Uterus (tissue), 4 donors: ENCODE data around the gene POC1B. TPM values are rescaled to one million over a fixed set of nuclear protein-coding genes. Genes with fewer than 3 reads are reported as not detected.

ENCODE experiments used
- DNase-seq, 2 donors: peaks; one replicate each; pipeline ENCODE4 v3.0.0-alpha.2; 2019 to 2020
- H3K27ac ChIP-seq, 2 donors: fragments of 200-600 bp; sonication (generic); 1 replicate in 1 of 2; 2 replicates in 1 of 2; pipeline ENCODE4 v1.5.1; 2016 to 2018
- H3K27me3 ChIP-seq, 2 donors: fragments of 200-600 bp; sonication (generic); one replicate each; pipeline ENCODE4 v1.5.1; 2018 to 2019; ENCODE audit warnings: control low read depth in 1 of 2
- H3K36me3 ChIP-seq, 2 donors: fragments of 200-600 bp; sonication (generic); one replicate each; pipeline ENCODE4 v1.5.1; 2019; ENCODE audit warnings: control low read depth in 1 of 2
- H3K4me1 ChIP-seq, 2 donors: fragments of 200-600 bp; sonication (generic); one replicate each; pipeline ENCODE4 v1.5.1; 2018 to 2019; ENCODE audit warnings: control low read depth in 1 of 2
- H3K4me3 ChIP-seq, 2 donors: fragments of 200-600 bp; sonication (generic); 1 replicate in 1 of 2; 2 replicates in 1 of 2; pipeline ENCODE4 v1.5.1; 2018 to 2019; ENCODE audit warnings: mild to moderate bottlenecking in 1 of 2
- H3K9me3 ChIP-seq, 2 donors: fragments of 200-600 bp; sonication (generic); one replicate each; pipeline ENCODE4 v1.5.1; 2019; ENCODE audit warnings: control low read depth in 1 of 2
- CTCF ChIP-seq, 4 experiments: fragments of 200-600 bp in 2 of 4; fragments of 450-650 bp in 2 of 4; sonication (generic) in 2 of 4; IDR thresholded peaks; one replicate each; pipeline ENCODE4 v1.5.1; 2016 to 2019; ENCODE audit warnings: antibody characterized with exemption in 4 of 4, mild to moderate bottlenecking in 2 of 4, moderate library complexity in 1 of 4
- POLR2A ChIP-seq, 2 donors: fragments of 450-650 bp; IDR thresholded peaks; one replicate each; pipeline ENCODE4 v1.6.1; 2016; ENCODE audit warnings: antibody characterized with exemption in 2 of 2, mild to moderate bottlenecking in 1 of 2, moderate library complexity in 1 of 2
- intact Hi-C: fragments of 100-400 bp; cut with DNase I; formaldehyde crosslinking; loops from one replicate; pipeline ENCODE4 v1.15.1; 2023; ENCODE audit warnings: low total_unique reads
- total RNA-seq, 4 donors: library from RNA; depleted of rRNA in 3 of 4; stranded (reverse); fragments of >200 nt in 3 of 4; gene quantifications; one replicate each; pipeline versions ENCODE4 v1.1.0 to v1.2.4, GENCODE V29; 2014 to 2023
- donor health status: DM: yes; HTN: yes; CAD: no.

The POC1B gene
- total RNA-seq, 4 donors from 2014 or later = 9.7 to 36.8 (median 30.5) TPM

- no peak for TF ChIP-seq POLR2A (IDR thresholded peaks at IDR 0.05)
- no peak for TF ChIP-seq CTCF (IDR thresholded peaks at IDR 0.05)
- intact Hi-C loops = no loop called here
- H3K27me3 ChIP-seq = no peaks in the 10 kb centered on the region
- H3K9me3 ChIP-seq = no peaks in the 10 kb centered on the region
- DNase-seq = no peak
- no peaks in the 10 kb centered on the region for H3K36me3 ChIP-seq
- H3K4me1 ChIP-seq = no peaks in the 10 kb centered on the region
- no peak overlapping the region for H3K4me3 ChIP-seq
- no peak overlapping the region for H3K27ac ChIP-seq
These were observed 20.3 kb upstream of the POC1B start for GRCh38 chr12:89546151-89546550.

GRCh38 chr12:89544681-89545184 is 18.9 kb upstream of the POC1B start:
- Histone ChIP-seq H3K27me3 (no peaks in the 10 kb centered on the region), H3K27ac (no peak overlapping the region), H3K9me3 (no peaks in the 10 kb centered on the region), H3K4me3 (no peak overlapping the region), H3K36me3 (no peaks in the 10 kb centered on the region), H3K4me1 (no peaks in the 10 kb centered on the region)
- no peak for TF ChIP-seq CTCF (IDR thresholded peaks at IDR 0.05)
- intact Hi-C loops = no loop called here
- DNase-seq = peak in 1 of 2 donors; percentile 32

- no peaks in the 10 kb centered on the region for H3K4me1 ChIP-seq
- TF ChIP-seq POLR2A (IDR thresholded peaks at IDR 0.05) = no peak
- no peak for TF ChIP-seq CTCF (IDR thresholded peaks at IDR 0.05)
- H3K36me3 ChIP-seq = no peaks in the 10 kb centered on the region
- H3K27me3 ChIP-seq = no peaks in the 10 kb centered on the region
- no peak overlapping the region for H3K4me3 ChIP-seq
- no peaks in the 10 kb centered on the region for H3K9me3 ChIP-seq
- DNase-seq = no peak
- no peak overlapping the region for H3K27ac ChIP-seq
- intact Hi-C loops = no loop called here
These were observed 18.2 kb upstream of the POC1B start for GRCh38 chr12:89544022-89544421.

GRCh38 chr12:89542912-89543592 is 17.2 kb upstream of the POC1B start:
- DNase-seq = peak; percentile 52 to 58
- intact Hi-C loops = no loop called here
- H3K36me3 ChIP-seq = no peaks in the 10 kb centered on the region
- no peaks in the 10 kb centered on the region for H3K27me3 ChIP-seq
- H3K27ac ChIP-seq = no peak overlapping the region
- peak; percentile 69 to 82 (median 72) for TF ChIP-seq CTCF (IDR thresholded peaks at IDR 0.05)
- no peak for TF ChIP-seq POLR2A (IDR thresholded peaks at IDR 0.05)
- no peak overlapping the region for H3K4me3 ChIP-seq
- no peaks in the 10 kb centered on the region for H3K4me1 ChIP-seq
- no peaks in the 10 kb centered on the region for H3K9me3 ChIP-seq

DNA sequence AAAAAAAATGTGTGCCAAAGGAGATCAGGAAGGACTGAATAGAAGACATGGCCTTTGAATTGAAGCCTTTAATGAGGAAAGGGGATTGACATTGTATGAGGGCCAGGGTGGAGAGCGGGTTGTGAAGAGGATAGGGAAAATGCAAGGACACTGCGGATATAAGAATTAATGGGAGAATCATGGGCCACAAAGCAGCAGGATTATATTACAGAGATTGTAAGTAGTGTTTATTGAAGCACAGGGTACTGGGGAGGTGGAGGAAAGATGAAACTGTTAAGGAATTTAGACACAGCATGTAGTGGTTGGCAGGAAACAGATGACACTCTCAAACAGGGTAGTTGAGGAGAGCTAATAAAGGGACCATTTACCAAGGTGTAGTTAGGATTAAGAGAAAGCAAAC is 16.4 kb upstream of the POC1B start:
- no peak overlapping the region for H3K4me3 ChIP-seq
- no peaks in the 10 kb centered on the region for H3K9me3 ChIP-seq
- no peak for DNase-seq
- TF ChIP-seq CTCF (IDR thresholded peaks at IDR 0.05) = no peak
- TF ChIP-seq POLR2A (IDR thresholded peaks at IDR 0.05) = no peak
- H3K27ac ChIP-seq = no peak overlapping the region
- intact Hi-C loops = no loop called here
- H3K27me3 ChIP-seq = no peaks in the 10 kb centered on the region
- H3K36me3 ChIP-seq = no peaks in the 10 kb centered on the region
- H3K4me1 ChIP-seq = no peaks in the 10 kb centered on the region
